ENCODE measurements around the gene CITED4.

DNA sequence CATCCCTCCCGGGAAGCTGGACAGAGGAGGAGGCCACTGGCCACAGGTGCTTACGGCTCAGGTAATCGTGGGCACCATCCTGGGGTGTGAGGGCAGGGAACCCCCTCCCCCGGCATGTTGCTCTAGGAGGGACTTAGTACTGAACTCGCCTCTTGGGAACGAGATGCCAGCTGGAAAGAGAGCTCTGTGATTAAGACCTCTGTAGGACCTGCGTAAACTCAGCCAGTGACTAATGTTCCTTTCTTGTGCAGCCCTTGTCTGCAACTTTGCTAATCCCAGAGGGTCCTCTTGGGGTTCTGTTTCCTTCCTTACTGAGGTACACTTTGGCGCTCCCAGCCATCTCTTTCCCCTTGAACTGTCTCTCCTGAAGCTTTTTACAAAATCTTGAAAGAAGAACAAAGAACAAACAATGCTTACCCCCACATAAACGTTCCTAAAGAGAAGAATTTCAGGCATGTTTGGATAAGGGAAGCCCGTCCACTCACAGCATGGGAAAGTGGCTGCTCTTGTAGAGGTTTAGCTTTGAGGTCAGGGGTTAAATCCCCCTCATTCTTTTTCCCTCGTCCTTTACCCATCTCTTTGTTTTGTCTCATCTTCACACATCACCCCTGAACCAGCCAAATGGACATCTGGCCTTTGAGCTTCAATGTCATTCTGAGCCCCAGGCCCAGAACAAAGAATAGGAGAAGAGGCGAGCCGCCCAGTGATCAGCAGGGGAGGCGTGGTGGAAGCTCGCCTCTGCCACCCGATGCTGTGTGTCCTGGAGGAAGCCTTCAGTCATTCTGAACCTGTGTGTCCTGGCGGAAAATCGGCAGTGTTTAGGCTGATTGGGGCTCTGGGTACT, 37.4 kb downstream of the CITED4 start:
- TF ChIP-seq, protein P1, sequence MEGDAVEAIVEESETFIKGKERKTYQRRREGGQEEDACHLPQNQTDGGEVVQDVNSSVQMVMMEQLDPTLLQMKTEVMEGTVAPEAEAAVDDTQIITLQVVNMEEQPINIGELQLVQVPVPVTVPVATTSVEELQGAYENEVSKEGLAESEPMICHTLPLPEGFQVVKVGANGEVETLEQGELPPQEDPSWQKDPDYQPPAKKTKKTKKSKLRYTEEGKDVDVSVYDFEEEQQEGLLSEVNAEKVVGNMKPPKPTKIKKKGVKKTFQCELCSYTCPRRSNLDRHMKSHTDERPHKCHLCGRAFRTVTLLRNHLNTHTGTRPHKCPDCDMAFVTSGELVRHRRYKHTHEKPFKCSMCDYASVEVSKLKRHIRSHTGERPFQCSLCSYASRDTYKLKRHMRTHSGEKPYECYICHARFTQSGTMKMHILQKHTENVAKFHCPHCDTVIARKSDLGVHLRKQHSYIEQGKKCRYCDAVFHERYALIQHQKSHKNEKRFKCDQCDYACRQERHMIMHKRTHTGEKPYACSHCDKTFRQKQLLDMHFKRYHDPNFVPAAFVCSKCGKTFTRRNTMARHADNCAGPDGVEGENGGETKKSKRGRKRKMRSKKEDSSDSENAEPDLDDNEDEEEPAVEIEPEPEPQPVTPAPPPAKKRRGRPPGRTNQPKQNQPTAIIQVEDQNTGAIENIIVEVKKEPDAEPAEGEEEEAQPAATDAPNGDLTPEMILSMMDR (IDR thresholded peaks at IDR 0.05; ENCODE audit: low read depth, low read length) = no peak
- no peak for TF ChIP-seq POLR2A (IDR thresholded peaks at IDR 0.05; ENCODE audit: extremely low read depth, insufficient read length)
